Heart left ventricle (tissue), 16 donors: Measurements from ENCODE around the gene ARG2. TPM values are rescaled to one million over a fixed set of nuclear protein-coding genes. Genes with fewer than 3 reads are reported as not detected.

Experiments used
- ATAC-seq, 4 donors: fragments of 200-7000 bp; cut with Tn5 transposase; one replicate each; pipeline ENCODE4 v1.9.1; 2020 to 2022; ENCODE audit warnings: moderate library complexity in 4 of 4, mild to moderate bottlenecking in 3 of 4, moderate number of reproducible peaks in 1 of 4
- DNase-seq, 5 donors: peaks; one replicate each; pipeline ENCODE4 v3.0.0-alpha.2; 2020
- H3K27ac ChIP-seq, 12 donors: fragments of 200-600 bp; sonication (generic) in 4 of 12; one replicate each; pipeline versions ENCODE4 v1.5.0 to v1.8.0; 2016 to 2022; ENCODE audit warnings: mild to moderate bottlenecking in 2 of 12
- H3K27me3 ChIP-seq, 9 donors: fragments of 200-600 bp; sonication (generic) in 2 of 9; one replicate each; pipeline versions ENCODE4 v1.5.1 to v1.8.0; 2016 to 2022; ENCODE audit warnings: mild to moderate bottlenecking in 3 of 9
- H3K36me3 ChIP-seq, 9 donors: fragments of 200-600 bp; sonication (generic) in 2 of 9; one replicate each; pipeline versions ENCODE4 v1.5.0 to v1.8.0; 2018 to 2022; ENCODE audit warnings: mild to moderate bottlenecking in 2 of 9
- H3K4me1 ChIP-seq, 12 donors: fragments of 200-600 bp; sonication (generic) in 4 of 12; one replicate each; pipeline versions ENCODE4 v1.5.0 to v1.8.0; 2016 to 2022; ENCODE audit warnings: mild to moderate bottlenecking in 3 of 12
- H3K4me3 ChIP-seq, 12 donors: fragments of 200-600 bp; sonication (generic) in 4 of 12; one replicate each; pipeline versions ENCODE4 v1.5.0 to v1.8.0; 2017 to 2022; ENCODE audit warnings: mild to moderate bottlenecking in 9 of 12, moderate library complexity in 4 of 12
- H3K9me3 ChIP-seq, 12 donors: fragments of 200-600 bp; sonication (generic) in 4 of 12; one replicate each; pipeline versions ENCODE4 v1.5.0 to v1.8.0; 2016 to 2022; ENCODE audit warnings: mild to moderate bottlenecking in 1 of 12
- CTCF ChIP-seq, 12 donors: fragments of 200-600 bp; sonication (generic) in 4 of 12; IDR thresholded peaks; one replicate each; pipeline versions ENCODE4 v1.5.0 to v1.8.0; 2018 to 2022; ENCODE audit warnings: antibody characterized with exemption in 12 of 12, mild to moderate bottlenecking in 5 of 12
- POLR2A ChIP-seq, 2 donors: fragments of 450-650 bp; IDR thresholded peaks; one replicate each; pipeline ENCODE4 v1.6.1; 2017; ENCODE audit warnings: antibody characterized with exemption in 2 of 2, mild to moderate bottlenecking in 2 of 2, moderate library complexity in 2 of 2
- WGBS, 4 donors: extraction: QIAGEN DNeasy Blood & Tissue Kit in 2 of 4; methylation state at CpG; one replicate each; pipeline versions ENCODE4 v1.1.5 to v1.1.7; 2013 to 2018; 5-methylcytosine and 5-hydroxymethylcytosine counted together
- intact Hi-C, 10 donors: fragments of 100-400 bp; cut with DNase I; formaldehyde crosslinking; loops; one replicate each; pipeline versions ENCODE4 v1.11.1 to v1.14.2; 2022
- polyA plus RNA-seq, 2 donors: library from polyadenylated mRNA; stranded (reverse); fragments of 200-250 nt; gene quantifications; one replicate each; pipeline ENCODE4 v1.2.3, GENCODE V29; 2013
- total RNA-seq, 9 donors: library from RNA; depleted of rRNA in 2 of 9; stranded (reverse); fragments of >200 nt in 2 of 9; fragmentation: NEBNext Ultra II Directional in 3 of 9; extraction: Animal tissue kit (Norgen Biotek cat#: 25700) in 3 of 9; gene quantifications; one replicate each; pipeline versions ENCODE4 v1.1.0 to v1.2.4, GENCODE V29; 2016 to 2023
- donor health status: ischemic (EF 13 %, LVEDD 7.1; RV severe dilation, severe dysfunction).
- donor health status: healthy with polysubstance abuse.
- donor health status: DM: no; HTN: yes; CAD: no.
- donor health status: DM: no; HTN: no; CAD: no.
- donor health status: ischemic (EF 25% LVEDD 6.9; RV normal size, moderate dysfunction).
- donor health status: ischemic (EF 25% LVEDD 5.7; RV mildly dilated, moderate dysfunction).
- donor health status: healthy.
- donor health status: DM: yes; HTN: yes; CAD: no.
- donor health status: ischemic (EF 35%, LVEDD 5.7; RV mildly dilated, moderate dysfunction).
- donor health status: nonischemic (EF 11% LVEDD 7.7; RV severe dilation, severe dysfunction).
- donor health status: DM: yes; HTN: yes; CAD: no.
- donor health status: PGD.
- donor health status: ischemic (EF 29% LVEDD 5.4; RV normal size, mild dysfunction).
- donor health status: nonischemic (EF 23%, LVEDD 6.1; RV moderate dilation, normal function).

ARG2 gene
- total and polyA plus RNA-seq, 11 donors: 0.34 to 53.7 (median 1.5) TPM

DNA sequence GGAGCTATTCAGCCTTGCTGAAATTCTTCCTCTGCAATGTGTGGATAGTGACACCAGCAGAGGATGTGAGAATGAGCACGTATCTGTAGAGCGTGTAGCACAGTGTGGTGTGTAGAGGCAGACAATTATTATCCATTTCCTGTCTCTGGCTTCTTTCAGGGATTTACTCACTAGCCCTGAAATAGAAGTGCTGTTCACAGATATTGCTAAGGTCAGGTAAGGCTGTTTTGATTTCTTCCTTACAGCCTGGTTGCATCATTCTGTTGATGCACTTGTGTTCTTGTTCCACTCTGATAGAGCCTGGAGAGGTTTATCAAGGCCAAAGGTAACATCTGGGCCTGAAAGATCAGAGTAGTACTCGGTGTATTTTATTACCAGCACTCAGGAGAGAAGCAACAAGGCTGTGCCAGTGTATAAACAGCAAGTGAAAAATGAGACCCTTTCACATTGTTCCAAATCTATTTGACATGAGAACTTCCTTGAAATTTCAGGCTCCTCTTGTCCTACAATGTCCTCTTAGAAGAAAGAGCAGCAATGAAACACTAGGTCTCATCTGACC lies 16.7 kb downstream of the ARG2 start:
- 26 to 46% (median 44%) methylated on average over 3 of the region's 3 CpGs for WGBS, 4 donors
- H3K9me3 ChIP-seq: no peaks in the 10 kb centered on the region
- no peaks in the 10 kb centered on the region for H3K36me3 ChIP-seq
- TF ChIP-seq POLR2A (IDR thresholded peaks at IDR 0.05) (no peak), CTCF (IDR thresholded peaks at IDR 0.05) (no peak)
- H3K4me3 ChIP-seq: no peak overlapping the region
- H3K4me1 ChIP-seq: peaks cover 0 to 9% (median 0%) of the 10 kb centered on the region in 12 donors
- no peaks in the 10 kb centered on the region for H3K27me3 ChIP-seq
- DNase-seq (no peak), ATAC-seq (peak; percentile 89 to 97 (median 94))
- intact Hi-C loops: no loop called here
- peak overlapping the region in 1 of 12 donors; percentile 33 for H3K27ac ChIP-seq

GRCh38 chr14:67638642-67639041 lies 18.9 kb downstream of the ARG2 start:
- TF ChIP-seq CTCF (IDR thresholded peaks at IDR 0.05) (no peak), POLR2A (IDR thresholded peaks at IDR 0.05) (no peak)
- 83 to 98% (median 92%) methylated on average over 3 of the region's 3 CpGs for WGBS, 4 donors
- H3K9me3 ChIP-seq: no peaks in the 10 kb centered on the region
- no peak overlapping the region for H3K4me3 ChIP-seq
- H3K4me1 ChIP-seq: peaks cover 0 to 9% (median 0%) of the 10 kb centered on the region in 12 donors
- DNase-seq: no peak
- no peaks in the 10 kb centered on the region for H3K36me3 ChIP-seq
- intact Hi-C loops: no loop called here
- no peak overlapping the region for H3K27ac ChIP-seq
- ATAC-seq: no peak
- no peaks in the 10 kb centered on the region for H3K27me3 ChIP-seq

DNA sequence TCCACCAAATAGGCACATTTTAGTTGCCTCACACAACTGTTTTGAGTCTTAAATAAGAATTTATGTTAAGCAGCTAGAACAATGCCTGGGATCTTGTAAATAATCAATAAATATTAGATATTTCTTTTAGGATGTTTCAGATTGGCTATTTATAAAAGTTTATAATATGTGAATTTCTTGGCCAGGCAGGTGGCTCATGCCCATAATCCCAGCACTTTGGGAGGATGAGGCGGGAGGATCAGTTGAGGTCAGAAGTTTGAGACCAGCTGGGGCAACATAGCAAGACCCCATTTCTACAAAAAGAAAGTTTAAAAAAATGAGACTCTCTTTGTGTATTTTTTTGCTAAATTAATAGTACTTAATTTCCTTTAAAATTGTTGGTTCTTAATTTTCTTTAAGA lies 21.8 kb downstream of the ARG2 start:
- intact Hi-C loops: no loop called here
- H3K36me3 ChIP-seq: peaks cover 0 to 10% (median 4%) of the 10 kb centered on the region in 9 donors
- DNase-seq (no peak), ATAC-seq (no peak)
- no peaks in the 10 kb centered on the region for H3K9me3 ChIP-seq
- peaks cover 0 to 16% (median 0%) of the 10 kb centered on the region in 12 donors for H3K4me1 ChIP-seq
- TF ChIP-seq POLR2A (IDR thresholded peaks at IDR 0.05): no peak
- TF ChIP-seq CTCF (IDR thresholded peaks at IDR 0.05): no peak
- no peak overlapping the region for H3K4me3 ChIP-seq
- 91 to 100% (median 98%) methylated on average over 1 of the region's 1 CpG for WGBS, 4 donors
- H3K27ac ChIP-seq: no peak overlapping the region
- H3K27me3 ChIP-seq: no peaks in the 10 kb centered on the region

DNA sequence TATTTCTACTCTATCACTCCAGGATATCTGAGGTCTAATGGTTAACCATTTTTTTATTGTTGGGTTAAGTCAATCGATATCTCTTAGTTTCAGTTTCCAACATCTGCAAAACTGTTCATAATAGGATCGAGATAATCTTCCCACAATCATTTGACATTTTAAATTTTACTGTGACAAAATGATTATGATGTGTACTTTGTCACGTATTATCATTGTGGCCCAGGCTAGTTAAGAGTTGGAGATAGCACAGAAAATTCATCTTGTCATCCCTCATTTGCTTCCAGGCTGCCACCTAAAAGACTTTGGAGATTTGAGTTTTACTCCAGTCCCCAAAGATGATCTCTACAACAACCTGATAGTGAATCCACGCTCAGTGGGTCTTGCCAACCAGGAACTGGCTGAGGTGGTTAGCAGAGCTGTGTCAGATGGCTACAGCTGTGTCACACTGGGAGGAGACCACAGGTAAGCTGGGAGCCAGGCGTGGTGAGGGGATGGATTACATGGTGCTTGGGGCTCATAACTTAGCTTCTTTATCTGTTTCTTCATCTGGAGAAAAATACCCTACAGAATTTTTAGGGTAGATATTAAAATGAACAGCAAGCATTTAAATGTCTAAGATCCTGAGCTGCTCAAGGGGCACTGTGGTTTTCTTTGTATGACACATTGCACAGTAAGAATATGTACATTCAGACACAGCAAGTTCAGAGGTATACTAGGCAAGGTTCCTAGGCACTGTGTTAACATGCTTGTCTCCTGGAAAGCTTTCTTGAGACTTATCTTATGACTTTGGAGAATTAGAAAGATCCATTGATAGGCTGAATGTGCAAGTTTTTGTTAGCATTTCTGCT lies 22.4 kb downstream of the ARG2 start:
- Histone ChIP-seq H3K27ac (no peak overlapping the region), H3K27me3 (no peaks in the 10 kb centered on the region), H3K9me3 (no peaks in the 10 kb centered on the region), H3K4me3 (no peak overlapping the region), H3K4me1 (peaks cover 0 to 13% (median 0%) of the 10 kb centered on the region in 12 donors), H3K36me3 (peaks cover 0 to 17% (median 4%) of the 10 kb centered on the region in 9 donors)
- no peak for TF ChIP-seq POLR2A (IDR thresholded peaks at IDR 0.05)
- no peak for DNase-seq
- no peak for ATAC-seq
- intact Hi-C loops: no loop called here
- 83 to 96% (median 90%) methylated on average over 5 of the region's 5 CpGs for WGBS, 4 donors
